ENCODE results near the gene SLC35A4.
"Not testable (repeated sequence)": the region's sequence is repeated elsewhere in the genome, so short reads cannot be mapped to it uniquely, and the experiment has no call there.

SLC35A4 gene

DNA sequence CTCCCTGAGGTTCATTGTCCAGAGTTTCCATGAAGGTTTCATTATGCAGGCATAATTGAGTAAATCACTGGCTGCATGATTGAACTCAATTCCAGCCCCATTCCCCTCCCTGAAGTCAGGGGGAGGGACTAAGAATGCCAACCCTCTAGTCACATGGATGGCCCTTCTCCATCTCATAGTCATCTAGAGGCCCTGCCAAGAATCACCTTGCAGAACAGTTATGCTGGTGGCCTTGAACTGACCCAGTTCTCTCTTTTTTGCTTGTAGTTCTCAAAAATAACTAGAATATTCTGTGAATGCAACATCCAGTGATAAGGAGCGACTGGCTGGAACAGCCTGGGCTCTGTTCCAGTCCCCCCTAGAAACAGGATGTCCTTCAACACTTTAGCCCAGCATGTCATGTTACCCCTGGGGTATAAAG, 31.7 kb downstream of the SLC35A4 start:
- Histone ChIP-seq H3K9me2 (replicated peaks; ENCODE audit: control insufficient read depth, low read length) (no peaks in the 10 kb centered on the region), H3K27ac (ENCODE audit: low read depth, low read length) (no peak overlapping the region), H3K27me3 (ENCODE audit: control insufficient read depth, low read length) (peaks cover 15% of the 10 kb centered on the region), H3K9me3 (ENCODE audit: control insufficient read depth, insufficient read depth, low read length) (no peaks in the 10 kb centered on the region), H3F3A (ENCODE audit: control insufficient read depth, insufficient read depth) (no peaks in the 10 kb centered on the region), H3K36me3 (ENCODE audit: control insufficient read depth, low read length) (no peaks in the 10 kb centered on the region), H3K4me3 (ENCODE audit: low read length) (no peak overlapping the region), H3K4me1 (ENCODE audit: control insufficient read depth, low read length) (no peaks in the 10 kb centered on the region), H4K20me1 (ENCODE audit: control insufficient read depth, insufficient read depth, low read depth, low read length) (no peaks in the 10 kb centered on the region), H3K79me2 (ENCODE audit: control insufficient read depth, low read length) (no peaks in the 10 kb centered on the region), H3K4me2 (ENCODE audit: low read length) (no peak overlapping the region)
- TF ChIP-seq, protein P1, sequence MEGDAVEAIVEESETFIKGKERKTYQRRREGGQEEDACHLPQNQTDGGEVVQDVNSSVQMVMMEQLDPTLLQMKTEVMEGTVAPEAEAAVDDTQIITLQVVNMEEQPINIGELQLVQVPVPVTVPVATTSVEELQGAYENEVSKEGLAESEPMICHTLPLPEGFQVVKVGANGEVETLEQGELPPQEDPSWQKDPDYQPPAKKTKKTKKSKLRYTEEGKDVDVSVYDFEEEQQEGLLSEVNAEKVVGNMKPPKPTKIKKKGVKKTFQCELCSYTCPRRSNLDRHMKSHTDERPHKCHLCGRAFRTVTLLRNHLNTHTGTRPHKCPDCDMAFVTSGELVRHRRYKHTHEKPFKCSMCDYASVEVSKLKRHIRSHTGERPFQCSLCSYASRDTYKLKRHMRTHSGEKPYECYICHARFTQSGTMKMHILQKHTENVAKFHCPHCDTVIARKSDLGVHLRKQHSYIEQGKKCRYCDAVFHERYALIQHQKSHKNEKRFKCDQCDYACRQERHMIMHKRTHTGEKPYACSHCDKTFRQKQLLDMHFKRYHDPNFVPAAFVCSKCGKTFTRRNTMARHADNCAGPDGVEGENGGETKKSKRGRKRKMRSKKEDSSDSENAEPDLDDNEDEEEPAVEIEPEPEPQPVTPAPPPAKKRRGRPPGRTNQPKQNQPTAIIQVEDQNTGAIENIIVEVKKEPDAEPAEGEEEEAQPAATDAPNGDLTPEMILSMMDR (IDR thresholded peaks at IDR 0.05; ENCODE audit: low read depth, low read length, poor library complexity, severe bottlenecking): no peak
- no peak for TF ChIP-seq EZH2phosphoT487 (IDR thresholded peaks at IDR 0.05; ENCODE audit: borderline replicate concordance, low read length)

DNA sequence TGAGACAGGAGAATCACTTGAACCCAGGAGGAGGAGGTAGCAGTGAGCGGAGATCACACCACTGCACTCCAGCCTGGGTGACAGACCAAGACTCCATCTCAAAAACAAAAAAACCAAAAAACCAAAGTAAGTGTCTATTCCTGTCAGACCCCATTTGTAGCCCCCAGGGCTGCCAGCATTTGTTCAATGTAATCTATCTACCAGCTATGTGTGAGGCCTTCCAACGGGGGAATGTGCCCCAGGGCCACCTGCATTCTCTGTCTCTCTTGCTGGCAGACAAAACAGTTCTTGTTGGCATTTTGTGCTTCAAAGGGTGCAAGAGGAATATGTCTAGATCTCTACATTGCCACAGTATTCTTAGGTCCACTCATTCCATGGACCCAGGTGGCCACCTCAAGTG, 34.2 kb downstream of the SLC35A4 start:
- H3K27ac ChIP-seq (ENCODE audit: low read depth, low read length): no peak overlapping the region
- no peaks in the 10 kb centered on the region for H3K79me2 ChIP-seq (ENCODE audit: control insufficient read depth, low read length)
- no peak overlapping the region for H3K4me3 ChIP-seq (ENCODE audit: low read length)
- H3K4me1 ChIP-seq (ENCODE audit: control insufficient read depth, low read length): no peaks in the 10 kb centered on the region
- no peaks in the 10 kb centered on the region for H3K36me3 ChIP-seq (ENCODE audit: control insufficient read depth, low read length)
- H3K27me3 ChIP-seq (ENCODE audit: control insufficient read depth, low read length): peaks cover 12% of the 10 kb centered on the region
- no peaks in the 10 kb centered on the region for H3K9me2 ChIP-seq (replicated peaks; ENCODE audit: control insufficient read depth, low read length)
- H3K9me3 ChIP-seq (ENCODE audit: control insufficient read depth, insufficient read depth, low read length): no peaks in the 10 kb centered on the region
- no peaks in the 10 kb centered on the region for H4K20me1 ChIP-seq (ENCODE audit: control insufficient read depth, insufficient read depth, low read depth, low read length)
- no peak for TF ChIP-seq EZH2phosphoT487 (IDR thresholded peaks at IDR 0.05; ENCODE audit: borderline replicate concordance, low read length)
- TF ChIP-seq, protein P1 (IDR thresholded peaks at IDR 0.05; ENCODE audit: low read depth, low read length, poor library complexity, severe bottlenecking): no peak
- no peaks in the 10 kb centered on the region for H3F3A ChIP-seq (ENCODE audit: control insufficient read depth, insufficient read depth)
- no peak overlapping the region for H3K4me2 ChIP-seq (ENCODE audit: low read length)

DNA sequence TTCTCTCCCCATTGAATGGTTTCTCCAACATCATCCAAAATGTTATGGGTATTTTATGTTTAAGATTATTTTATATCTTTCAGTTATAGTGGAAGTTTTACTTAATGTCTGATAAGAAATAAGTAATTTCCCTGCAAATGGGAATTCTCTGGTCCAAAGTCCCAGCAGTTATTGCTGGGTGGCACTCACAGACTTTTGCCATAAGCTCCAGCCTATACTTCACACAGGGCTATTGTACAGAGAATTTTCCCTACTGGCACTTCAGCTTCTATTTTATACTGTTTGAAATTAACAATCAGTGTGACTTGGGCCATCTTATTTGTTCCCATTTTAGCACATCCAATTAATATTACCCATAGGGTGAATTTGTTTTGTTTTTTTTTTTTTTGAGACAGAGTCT, 35.5 kb downstream of the SLC35A4 start:
- no peaks in the 10 kb centered on the region for H3K36me3 ChIP-seq (ENCODE audit: control insufficient read depth, low read length)
- H3K4me3 ChIP-seq (ENCODE audit: low read length): no peak overlapping the region
- TF ChIP-seq EZH2phosphoT487 (IDR thresholded peaks at IDR 0.05; ENCODE audit: borderline replicate concordance, low read length): no peak
- TF ChIP-seq, protein P1 (IDR thresholded peaks at IDR 0.05; ENCODE audit: low read depth, low read length, poor library complexity, severe bottlenecking): no peak
- H3K27ac ChIP-seq (ENCODE audit: low read depth, low read length): no peak overlapping the region
- no peak overlapping the region for H3K4me2 ChIP-seq (ENCODE audit: low read length)
- no peaks in the 10 kb centered on the region for H3K79me2 ChIP-seq (ENCODE audit: control insufficient read depth, low read length)
- no peaks in the 10 kb centered on the region for H4K20me1 ChIP-seq (ENCODE audit: control insufficient read depth, insufficient read depth, low read depth, low read length)
- H3F3A ChIP-seq (ENCODE audit: control insufficient read depth, insufficient read depth): no peaks in the 10 kb centered on the region
- no peaks in the 10 kb centered on the region for H3K9me2 ChIP-seq (replicated peaks; ENCODE audit: control insufficient read depth, low read length)
- H3K27me3 ChIP-seq (ENCODE audit: control insufficient read depth, low read length): peaks cover 12% of the 10 kb centered on the region
- no peaks in the 10 kb centered on the region for H3K9me3 ChIP-seq (ENCODE audit: control insufficient read depth, insufficient read depth, low read length)
- no peaks in the 10 kb centered on the region for H3K4me1 ChIP-seq (ENCODE audit: control insufficient read depth, low read length)

DNA sequence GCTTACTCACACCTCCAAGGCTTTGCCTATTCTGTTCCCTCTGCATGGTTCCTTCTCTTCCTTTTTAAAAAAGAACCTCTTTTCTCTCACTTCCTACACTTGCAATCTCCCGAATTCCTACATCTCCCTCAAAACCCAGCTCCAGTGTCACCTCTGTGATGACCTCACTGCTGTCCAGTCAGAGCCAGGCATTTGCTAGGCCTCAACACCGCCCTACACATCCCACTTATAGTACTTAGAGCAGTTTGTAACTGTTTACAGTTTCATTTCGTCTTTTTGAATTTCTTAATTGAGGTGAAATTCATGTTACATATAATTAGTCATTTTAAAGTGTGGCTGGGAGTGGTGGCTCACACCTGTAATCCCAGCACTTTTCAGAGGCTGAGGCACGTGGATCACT, 37.5 kb downstream of the SLC35A4 start:
- Histone ChIP-seq H3K79me2 (ENCODE audit: control insufficient read depth, low read length) (no peaks in the 10 kb centered on the region), H3K27me3 (ENCODE audit: control insufficient read depth, low read length) (peaks cover 3% of the 10 kb centered on the region), H3K4me2 (ENCODE audit: low read length) (no peak overlapping the region), H3K4me1 (ENCODE audit: control insufficient read depth, low read length) (no peaks in the 10 kb centered on the region), H4K20me1 (ENCODE audit: control insufficient read depth, insufficient read depth, low read depth, low read length) (no peaks in the 10 kb centered on the region), H3K9me2 (replicated peaks; ENCODE audit: control insufficient read depth, low read length) (no peaks in the 10 kb centered on the region), H3K4me3 (ENCODE audit: low read length) (no peak overlapping the region), H3K9me3 (ENCODE audit: control insufficient read depth, insufficient read depth, low read length) (no peaks in the 10 kb centered on the region), H3K27ac (ENCODE audit: low read depth, low read length) (no peak overlapping the region), H3F3A (ENCODE audit: control insufficient read depth, insufficient read depth) (no peaks in the 10 kb centered on the region), H3K36me3 (ENCODE audit: control insufficient read depth, low read length) (no peaks in the 10 kb centered on the region)
- TF ChIP-seq, protein P1 (IDR thresholded peaks at IDR 0.05; ENCODE audit: low read depth, low read length, poor library complexity, severe bottlenecking): no peak
- TF ChIP-seq EZH2phosphoT487 (IDR thresholded peaks at IDR 0.05; ENCODE audit: borderline replicate concordance, low read length): no peak

DNA sequence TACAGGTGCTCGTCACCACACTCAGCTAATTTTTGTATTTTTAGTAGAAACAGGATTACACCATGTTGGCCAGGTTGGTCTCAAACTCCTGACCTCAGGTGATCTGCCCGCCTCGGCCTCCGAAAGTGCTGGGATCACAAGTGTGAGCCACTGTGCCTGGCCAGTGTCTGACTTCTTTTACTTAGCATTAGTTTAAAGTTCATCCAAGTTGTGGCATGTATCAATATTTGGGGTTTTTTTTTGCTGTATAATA, 38.7 kb downstream of the SLC35A4 start:
- not testable (repeated sequence) for H3K4me1 ChIP-seq (ENCODE audit: control insufficient read depth, low read length); H3K9me3 ChIP-seq (ENCODE audit: control insufficient read depth, insufficient read depth, low read length); H4K20me1 ChIP-seq (ENCODE audit: control insufficient read depth, insufficient read depth, low read depth, low read length); H3K36me3 ChIP-seq (ENCODE audit: control insufficient read depth, low read length); H3K9me2 ChIP-seq (replicated peaks; ENCODE audit: control insufficient read depth, low read length); H3K79me2 ChIP-seq (ENCODE audit: control insufficient read depth, low read length); H3K27me3 ChIP-seq (ENCODE audit: control insufficient read depth, low read length); H3K4me3 ChIP-seq (ENCODE audit: low read length); H3K4me2 ChIP-seq (ENCODE audit: low read length); H3F3A ChIP-seq (ENCODE audit: control insufficient read depth, insufficient read depth); H3K27ac ChIP-seq (ENCODE audit: low read depth, low read length)
